ENCODE measurements around the gene TAF6.

Gene TAF6

DNA sequence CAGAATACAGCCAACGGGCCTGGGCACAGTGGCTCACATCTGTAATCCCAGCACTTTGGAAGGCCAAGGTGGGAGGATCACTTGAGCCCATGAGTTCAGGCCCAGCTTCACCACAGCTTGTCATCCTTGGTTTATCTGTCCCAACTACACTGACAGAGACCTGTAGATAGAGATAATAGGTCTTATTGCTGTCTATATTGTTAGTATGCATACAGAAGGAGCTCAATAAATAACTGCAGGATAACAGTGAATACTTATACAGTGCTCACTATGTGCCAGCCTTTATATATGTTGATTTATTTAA is 1.5 kb upstream of the TAF6 start:
- no peak for DNase-seq

DNA sequence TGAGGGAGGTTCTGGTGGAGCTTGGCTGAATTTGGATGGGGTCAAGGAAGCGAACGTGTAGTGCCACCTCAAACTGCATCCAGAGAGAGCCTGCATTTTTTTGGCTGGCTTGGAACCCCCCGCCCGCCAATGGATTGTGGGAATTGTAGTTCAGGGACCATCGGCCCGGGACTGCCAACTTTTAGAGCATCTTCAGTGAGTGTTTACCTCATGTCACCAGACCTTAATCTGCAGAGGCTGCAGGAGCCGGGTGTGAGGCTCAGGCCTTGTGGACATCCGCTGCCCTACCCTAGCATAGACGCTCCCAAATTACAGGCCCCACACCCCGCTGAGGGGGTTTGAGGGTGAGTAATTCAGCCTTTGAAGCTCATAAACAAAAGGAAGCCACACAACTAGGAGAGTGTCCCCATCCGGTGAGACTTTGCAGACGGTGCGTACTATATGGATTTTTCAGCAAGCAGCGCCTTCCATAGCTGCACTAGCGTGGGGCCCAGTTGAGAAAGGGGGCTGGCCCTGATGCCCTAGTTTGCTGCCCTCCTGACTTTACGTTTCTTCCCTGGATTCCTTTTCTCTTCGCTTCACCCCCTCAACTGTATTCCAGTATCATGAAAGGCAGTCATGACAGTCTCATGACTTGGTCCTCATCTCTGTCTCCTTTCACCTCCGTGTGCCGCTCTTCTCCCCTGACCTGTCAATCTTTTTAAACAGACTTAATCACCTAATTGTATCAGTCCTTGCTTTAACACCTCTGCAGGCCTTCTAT is 993 bp upstream of the TAF6 start:
- peak; percentile 76 for DNase-seq

DNA sequence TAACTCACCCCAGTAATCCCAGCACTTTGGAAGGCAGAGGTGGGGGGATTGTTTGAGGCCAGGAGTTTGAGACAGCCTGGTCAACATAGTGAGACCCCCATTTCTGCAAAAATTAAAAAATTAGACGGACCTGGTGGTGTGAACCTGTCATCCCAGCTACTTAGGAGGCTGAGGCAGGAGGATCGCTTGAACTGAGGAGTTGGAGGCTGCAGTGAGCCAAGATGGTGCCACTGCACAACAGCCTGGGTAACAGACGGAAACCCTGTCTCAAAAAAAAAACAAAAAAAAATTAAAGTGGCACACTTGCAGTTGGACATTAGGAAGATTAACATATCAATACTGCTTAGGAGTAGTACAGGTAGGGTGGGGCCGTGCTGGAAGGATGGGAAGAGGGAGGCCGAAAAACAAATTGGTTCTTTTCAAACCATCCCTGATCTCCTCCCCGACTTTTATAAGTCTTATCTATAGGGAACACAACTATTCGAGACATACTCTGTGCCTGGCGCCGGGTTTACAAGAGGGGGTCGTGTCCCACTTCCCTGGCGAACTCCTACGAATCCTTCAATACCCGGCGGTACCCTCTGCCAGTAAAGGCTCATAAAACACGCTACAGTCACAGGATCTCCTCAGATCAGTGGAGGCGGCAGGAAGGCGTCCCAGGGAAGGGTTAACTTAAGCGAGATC is 628 bp downstream of the TAF6 start:
- DNase-seq: no peak

DNA sequence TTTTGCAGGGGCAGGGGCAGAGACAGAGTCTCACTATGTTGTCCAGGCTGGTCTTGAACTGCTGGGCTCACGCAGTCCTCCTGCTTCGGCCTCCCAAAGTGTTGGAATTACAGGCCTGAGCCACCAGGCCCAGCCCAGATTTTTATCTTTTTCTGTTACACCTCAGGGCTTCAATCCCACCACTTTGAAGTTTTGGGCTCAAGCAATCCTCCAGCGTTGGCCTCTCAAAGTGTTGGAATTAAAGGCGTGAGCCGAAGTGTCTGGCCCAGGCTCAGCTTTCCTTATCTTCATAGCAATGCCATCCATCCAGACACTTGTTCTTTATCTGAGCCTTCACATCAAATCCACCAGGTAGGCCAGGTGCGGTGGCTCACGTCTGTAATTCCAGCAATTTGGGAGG is 4.1 kb downstream of the TAF6 start:
- no peak for DNase-seq

DNA sequence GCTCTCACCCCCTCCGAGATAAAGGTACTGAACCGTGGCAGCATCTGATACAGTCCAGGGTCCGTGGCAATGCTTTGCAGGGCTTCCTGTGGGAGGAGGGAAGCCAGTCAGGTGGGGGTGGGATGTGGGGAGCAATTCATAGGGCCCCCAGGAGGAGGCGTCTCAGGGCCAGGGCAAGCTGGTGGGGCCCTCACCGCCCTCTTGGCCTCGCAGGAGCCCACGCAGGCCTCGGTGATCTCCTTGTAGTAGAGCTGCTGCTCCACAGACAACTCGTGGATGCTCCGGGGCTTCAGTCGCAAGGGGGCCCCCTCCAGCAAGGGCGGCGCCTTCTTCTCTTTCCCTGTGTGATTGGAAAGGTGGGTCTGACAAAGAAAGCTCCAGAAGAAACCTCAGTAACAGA is 7.2 kb downstream of the TAF6 start:
- DNase-seq: no peak

DNA sequence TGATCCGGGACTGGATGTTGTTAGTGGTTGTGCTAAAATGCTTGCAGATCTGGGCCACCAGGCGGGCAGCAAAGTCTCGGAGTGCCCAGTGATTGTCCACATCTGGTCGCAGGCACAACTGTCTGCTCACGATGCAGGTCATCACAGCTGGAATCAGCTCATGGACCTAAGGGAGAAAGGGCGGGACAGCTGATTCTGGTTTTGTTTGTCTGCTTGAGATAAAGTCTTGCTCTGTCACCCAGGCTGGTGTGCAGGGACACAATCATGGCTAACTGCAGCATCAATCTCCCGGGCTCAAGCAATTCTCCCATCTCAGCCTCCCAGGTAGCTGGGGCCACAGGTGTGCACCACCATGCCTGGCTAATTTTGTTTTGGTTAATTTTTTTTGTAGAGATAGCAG is 8.0 kb downstream of the TAF6 start:
- DNase-seq: no peak

DNA sequence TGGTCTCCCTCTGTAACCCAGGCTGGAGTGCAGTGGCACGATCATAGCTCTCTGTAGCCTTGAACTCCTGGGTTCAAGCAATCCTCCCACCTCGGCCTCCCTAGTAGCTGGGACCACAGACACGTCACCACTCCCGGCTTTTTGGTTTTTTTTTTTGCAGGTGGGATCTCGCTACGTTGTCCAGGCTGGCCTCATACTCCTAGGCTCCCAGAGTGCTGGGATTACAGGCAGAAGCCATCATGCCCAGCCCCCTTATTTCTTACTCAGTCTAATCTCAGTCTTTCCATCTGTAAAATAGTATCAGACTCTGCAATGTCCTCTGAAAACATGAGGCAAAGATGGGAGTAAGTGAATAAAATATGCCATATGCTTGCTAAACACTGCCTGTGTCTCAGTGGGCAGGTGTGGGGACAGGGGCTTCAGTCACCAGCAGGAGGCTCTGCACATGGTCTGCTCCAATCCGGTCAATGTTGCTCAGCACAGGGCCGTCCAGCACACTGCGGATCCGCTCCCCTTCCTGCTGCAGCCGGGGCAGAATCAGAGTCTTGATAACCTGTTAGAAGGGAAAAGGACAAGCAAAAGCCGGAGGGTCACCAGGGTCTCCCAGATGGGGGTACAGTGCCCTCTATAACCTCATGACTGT is 9.5 kb downstream of the TAF6 start:
- no peak for DNase-seq

DNA sequence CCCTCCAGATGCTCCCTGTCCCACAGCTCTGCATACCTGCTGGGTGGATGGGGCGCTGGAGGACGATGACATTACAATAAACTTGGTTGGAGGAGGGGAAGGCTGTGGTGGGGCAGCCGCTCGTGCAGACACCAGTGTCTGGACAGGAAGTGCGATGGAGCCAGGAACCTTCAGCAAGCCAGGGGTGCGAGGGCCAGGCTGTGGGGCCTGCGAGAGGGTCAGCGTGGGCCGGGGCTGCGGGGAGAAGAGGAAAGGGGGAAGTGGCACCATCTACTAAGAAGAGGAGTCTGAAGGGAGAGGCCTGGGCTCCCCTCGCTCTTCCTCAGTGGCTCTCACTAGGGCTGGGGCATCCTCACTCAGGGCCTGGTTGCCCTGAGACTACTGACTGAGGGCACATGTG is 11.3 kb downstream of the TAF6 start:
- DNase-seq: no peak

DNA sequence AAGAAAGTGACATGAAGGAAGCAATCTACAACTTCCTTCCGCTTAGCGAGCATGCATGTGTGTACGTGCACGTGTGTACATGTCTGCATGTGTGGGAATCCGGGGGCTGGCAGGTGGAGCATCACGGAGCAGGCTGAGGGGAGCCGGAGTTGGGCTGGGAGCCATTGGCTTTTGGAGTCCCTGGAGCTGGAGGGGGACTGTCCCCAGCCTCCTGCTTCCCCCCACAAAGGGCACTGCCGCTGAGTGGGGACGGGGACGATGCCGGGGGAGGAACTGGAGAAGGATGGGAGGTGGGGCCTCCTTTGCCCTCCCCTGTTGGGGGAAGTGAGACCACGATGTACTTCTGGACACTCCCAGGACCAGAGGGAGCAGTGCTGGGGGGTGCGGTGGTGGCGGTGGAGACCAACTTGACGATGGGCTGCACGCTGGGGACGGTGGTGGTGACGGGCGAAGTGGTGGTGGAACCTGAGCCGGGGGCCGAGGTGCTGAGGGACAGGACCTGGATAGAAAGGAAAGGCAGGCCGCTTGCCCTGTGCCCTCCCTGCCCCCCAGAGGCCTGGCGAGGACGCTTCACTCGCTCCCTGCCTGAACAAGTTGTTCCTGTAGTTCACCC is 11.9 kb downstream of the TAF6 start:
- DNase-seq: no peak

DNA sequence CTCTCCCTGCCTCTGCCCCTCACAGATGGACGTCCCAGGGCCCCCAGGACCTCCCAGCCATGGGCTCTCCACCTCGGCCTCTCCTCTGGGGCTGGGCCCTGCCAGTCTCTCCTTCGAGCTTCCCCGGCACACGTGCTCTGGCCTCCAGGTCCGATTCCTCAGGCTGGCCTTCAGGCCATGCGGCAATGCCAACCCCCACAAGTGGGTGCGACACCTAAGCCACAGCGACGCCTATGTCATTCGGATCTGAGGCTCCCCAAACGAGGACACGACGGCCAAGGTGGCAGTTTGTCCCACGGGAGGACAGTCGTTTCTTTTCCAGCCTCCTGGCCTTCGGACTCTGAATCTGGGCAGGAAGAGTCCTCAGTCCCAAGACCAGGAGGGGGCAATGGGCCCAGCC is 12.5 kb downstream of the TAF6 start:
- DNase-seq: no peak

DNA sequence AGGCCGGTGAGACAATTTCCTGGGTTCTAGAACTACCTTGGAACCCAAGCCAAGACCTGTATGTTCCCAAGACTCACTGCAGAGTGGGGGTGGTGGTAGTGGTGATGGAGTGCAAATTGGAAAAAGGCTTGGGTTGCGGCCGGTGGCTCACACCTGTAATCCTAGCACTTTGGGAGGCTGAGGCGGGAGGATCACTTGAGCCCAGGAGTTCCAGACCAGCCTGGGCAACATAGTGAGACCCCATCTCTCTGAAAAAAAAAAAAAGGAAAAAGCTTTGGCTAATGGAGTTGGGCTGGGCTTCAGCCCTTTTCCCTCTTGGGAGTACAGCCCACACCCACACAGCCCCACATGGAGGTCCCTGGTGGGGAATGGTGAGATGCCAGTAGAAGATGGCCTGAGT is 13.6 kb downstream of the TAF6 start:
- DNase-seq: no peak

DNA sequence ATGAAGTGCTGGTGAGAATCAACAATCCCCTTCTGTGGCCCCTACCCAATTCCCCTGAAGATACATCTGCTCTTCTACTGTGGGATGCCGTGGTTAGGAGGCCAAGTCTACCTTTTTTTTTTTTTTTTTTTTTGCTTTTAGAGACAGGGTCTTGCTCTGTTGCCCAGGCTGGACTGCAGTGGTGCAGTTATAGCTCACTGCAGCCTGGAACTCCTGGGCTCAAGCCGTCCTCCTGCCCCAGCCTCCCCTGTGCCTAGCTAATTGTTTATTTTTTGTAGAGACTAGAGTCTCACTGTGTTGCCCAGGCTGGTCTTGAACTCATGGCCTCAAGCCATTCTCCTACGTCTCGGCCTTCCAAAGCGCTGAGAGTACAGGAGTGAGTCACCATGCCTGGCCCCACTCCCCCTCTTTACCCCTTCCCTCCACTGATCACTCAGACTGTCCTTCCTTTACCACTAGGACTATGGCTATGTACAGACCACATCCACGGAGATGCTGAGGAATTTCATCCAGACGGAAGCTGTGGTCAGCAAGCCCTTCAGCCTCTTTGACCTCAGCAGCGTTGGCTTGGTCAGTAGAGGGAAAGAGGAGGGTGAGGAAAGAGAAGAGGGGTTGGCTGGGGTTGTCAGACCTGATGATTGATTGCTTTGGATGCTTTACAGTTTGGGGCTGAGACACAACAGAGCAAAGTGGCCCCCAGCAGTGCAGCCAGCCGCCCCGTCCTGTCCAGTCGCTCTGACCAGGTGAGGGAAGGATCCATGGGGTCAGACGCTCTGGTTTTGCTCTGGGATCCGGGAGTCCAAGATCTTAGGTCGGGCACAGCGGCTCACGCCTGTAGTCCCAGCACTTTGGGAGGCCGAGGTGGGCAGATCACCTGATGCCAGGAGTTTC is 16.0 kb downstream of the TAF6 start:
- DNase-seq: no peak

DNA sequence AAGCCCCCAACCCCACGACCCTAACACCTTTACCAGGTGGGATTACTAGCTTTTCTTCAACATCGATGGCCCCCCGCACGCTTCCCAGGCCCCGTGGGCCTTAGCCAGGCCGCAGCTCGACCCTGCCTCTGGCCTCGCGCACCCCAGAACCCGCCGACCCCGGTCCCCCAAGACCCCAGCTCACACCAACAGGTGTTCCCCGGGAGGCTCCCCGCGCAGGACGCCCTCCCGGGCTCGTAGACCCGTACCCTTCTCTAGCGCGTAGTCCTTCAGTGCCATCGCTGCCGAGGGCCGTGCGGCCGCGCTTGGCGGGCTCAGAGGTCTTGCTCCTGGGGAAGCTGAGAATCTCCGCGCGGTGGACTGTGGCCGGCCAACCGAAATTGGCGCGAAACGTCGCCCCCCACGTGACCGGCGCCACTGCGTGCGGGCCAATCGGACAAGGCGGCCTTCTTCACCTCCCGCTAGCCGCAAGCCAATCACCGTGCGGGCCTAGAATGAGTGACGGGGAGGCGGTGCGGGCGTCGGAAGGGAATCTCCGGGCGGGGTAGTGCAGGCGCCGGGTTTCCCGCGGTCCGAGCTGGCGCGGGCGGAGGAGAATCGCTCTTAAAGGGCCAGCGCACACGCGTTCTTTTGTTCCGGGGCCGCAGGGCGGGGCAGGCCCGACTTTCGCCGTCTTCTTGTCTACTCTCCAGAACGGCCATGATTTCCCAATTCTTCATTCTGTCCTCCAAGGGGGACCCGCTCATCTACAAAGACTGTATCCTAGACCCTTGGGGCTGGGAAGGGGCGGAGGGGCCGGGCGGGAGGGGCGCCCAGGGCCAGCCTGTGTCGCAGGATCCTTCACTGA is 17.9 kb downstream of the TAF6 start, which contains the start of the genes AP4M1 and MCM7:
TSS of gene AP4M1 (plus strand) at position 628 of the 847 bp plus-strand sequence. CDS start at position 700, 72 bp downstream.
TSS of gene MCM7 (minus strand) at position 382 of the 847 bp plus-strand sequence. CDS start at position 279, 103 bp downstream.
- peak; percentile 95 for DNase-seq

DNA sequence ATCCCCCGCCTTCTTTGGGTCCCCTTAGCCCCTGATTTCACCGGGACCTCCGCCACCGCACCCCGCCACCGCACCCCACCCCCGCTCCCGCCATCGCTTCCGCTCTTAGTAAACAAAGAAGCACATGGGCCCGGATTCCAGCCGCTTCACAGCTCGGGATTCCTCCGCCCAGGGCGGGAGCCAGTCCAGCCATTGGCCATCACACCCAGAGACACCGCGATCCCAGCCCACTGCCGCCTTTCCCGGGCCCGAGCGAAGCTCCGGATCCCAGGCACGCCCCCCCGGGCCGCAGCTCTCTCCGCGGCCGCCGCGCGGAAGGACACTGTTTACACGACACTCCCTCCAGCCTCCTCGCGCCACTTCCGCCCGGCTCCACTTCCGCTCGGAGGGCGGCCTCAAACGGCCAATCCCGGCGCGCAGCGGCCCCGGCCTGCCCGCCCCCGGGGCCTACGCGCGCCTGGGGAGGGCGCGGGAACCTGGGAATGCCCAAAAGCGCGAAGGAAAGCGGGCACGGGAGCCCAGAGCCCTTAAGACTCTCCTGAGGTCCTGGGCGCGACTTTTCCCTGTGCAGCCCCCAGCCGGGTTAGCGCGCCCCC is 18.6 kb downstream of the TAF6 start:
- DNase-seq: peak; percentile 91

DNA sequence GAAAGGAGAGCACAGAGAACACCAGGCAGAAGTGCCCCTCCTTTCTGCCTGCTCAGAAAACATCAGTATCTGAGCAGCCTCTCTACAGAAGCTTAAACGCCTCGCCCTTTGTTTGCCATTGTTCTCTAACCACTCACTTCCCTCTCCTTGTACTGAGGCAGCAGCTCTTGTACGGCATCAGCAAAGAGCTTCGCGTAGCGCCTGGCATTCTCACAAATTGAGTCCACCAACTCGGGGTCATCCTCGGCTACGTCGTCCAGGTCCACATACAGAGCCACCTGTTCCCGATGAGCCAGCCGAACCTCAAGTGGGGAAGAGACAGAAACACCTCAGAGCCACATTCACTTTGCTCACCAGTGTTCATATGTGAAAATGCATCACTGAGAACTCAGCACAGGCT is 19.7 kb downstream of the TAF6 start:
- DNase-seq: no peak

DNA sequence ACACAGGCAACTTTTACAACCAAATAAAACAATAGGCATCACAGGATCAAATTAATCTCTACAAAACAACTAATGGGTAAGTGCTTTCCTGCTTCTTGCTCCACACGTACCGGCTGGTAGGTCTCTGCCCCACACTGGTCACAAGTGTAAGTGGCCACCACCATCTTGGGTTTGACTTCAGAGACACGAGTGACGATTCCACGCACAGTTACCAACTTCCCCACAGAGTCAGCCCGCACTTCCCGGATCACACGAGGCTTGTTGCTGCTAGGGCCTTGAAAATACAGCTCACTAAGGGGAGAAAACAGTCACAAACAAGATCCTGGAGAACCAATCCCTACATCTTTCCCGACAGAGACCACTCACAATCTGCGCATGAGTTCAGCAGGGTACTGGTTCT is 20.2 kb downstream of the TAF6 start:
- no peak for DNase-seq

DNA sequence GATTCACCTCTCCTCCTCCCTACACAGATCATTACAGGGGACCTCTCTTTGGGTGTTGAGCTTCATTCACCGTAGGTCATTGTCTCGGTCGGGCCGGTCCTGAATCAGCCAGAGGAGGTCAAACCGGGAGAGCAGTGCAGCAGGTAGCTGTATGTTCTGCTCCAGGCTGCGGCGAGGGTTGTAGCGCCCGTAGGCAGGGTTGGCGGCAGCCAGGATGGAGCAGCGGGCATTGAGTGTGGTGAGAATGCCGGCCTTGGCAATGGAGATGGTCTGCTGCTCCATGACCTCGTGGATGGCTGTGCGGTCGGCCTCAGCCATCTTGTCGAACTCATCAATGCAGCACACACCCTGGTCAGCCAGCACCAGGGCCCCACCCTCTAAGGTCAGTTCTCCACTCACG is 23.5 kb downstream of the TAF6 start:
- DNase-seq: no peak

DNA sequence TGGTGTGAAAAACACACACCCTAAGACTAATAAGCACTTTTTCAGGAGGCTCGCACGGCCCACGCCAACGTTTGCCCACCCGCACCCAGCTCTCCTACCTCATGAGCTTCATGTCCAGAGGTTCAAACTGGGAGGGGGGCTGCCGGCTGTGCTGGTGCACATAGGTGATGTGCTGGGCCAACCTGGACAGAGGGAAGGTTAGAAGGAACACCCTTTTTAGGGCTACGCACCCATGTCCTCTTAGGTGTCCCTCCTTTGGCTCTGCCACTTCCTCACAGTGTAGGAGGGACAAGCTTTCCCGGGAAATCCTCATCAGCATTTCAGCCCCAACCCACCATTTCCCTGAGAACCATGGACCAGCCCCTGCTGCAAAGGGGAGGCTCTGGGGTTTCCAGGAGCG is 23.9 kb downstream of the TAF6 start:
- no peak for DNase-seq

DNA sequence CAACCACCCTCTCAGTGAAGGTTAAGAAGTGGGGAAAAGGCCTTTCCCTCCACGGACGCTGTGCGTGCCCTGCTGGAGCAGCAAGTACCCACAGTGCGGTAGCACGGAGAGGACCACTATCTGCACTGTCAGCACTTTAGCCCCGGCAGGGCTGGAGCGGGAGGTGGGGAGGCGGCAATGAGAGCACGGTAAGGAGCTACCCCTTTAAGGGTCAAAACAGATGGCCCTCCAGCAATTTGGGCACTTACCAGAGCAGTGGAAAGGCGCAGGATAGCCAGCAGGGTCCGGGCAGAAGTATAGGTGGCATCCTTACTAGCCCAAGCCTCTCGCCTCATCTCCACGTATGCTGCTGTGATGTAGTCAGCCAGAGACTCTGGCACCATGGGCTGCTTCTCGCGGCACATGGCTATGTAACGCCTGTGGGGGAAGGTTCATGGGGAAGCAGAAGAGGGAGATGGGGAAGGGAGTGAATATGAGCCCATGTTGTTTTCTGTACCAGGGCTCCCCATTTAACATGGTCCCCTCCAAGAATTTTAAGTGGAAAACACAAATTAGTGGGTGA is 25.2 kb downstream of the TAF6 start:
- DNase-seq: no peak

DNA sequence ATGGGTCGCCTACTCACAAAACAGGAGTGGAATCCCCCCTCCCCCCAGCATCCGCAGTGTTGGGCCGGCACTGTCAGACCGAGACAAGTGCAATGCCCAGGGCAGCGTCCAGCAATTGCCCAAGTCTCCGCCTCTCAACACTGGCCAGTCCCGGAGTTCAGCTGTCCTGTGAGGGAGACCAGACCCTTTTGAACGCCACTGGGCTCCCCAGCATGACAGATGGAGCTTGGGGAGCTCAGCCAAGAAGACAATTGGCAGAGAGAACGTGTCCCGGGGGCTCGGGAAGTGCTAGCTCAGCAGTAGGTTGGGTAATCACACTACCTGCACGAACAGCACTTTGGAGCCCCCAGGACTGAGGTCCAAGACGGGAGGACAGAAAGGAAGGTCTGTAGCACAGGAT is 25.7 kb downstream of the TAF6 start:
- no peak for DNase-seq

DNA sequence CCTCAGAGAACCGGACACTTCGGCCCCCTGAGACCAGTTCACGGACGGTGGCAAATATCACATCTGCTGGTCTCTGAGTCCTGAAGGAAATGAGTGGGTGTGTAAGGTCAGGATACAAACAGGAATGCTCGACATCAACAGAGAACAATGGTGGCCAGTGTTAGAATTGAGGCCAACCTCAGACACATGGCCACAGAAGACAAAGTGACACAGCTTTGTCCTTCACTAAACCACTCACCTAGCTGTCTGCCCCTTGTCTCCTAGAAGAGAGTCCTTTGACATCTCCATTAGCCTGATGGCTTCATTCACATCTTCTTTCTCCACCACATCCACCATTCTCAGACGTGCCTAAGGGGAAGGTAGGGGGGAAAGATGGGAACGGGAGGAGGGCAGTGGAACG is 26.1 kb downstream of the TAF6 start:
- no peak for DNase-seq
